Retinal pigment epithelial cell (primary cell): ENCODE data around the gene HSPBP1.

ENCODE experiments used
- DNase-seq: peaks from one replicate; pipeline ENCODE4 v3.0.0-alpha.2; 2010; ENCODE audit warnings: low read depth
- H3K4me3 ChIP-seq: 2 replicates; pipeline ENCODE4 v1.5.1; 2011; ENCODE audit warnings: mild to moderate bottlenecking, low read length, control low read depth, moderate library complexity
- CTCF ChIP-seq: conservative IDR thresholded peaks from 2 replicates; pipeline ENCODE4 v1.5.1; 2011; ENCODE audit warnings: low read depth, low read length, control low read depth, inconsistent platforms

HSPBP1 gene

GRCh38 chr19:55230329-55230728 lies 49.6 kb downstream of the HSPBP1 start:
- H3K4me3 ChIP-seq: no peak overlapping the region
- no peak for TF ChIP-seq CTCF
- no peak for DNase-seq

- H3K4me3 ChIP-seq: no peak overlapping the region
- TF ChIP-seq CTCF: no peak
- no peak for DNase-seq
Observed at GRCh38 chr19:55229789-55230182, 50.1 kb downstream of the HSPBP1 start.

GRCh38 chr19:55229145-55229788 lies 50.6 kb downstream of the HSPBP1 start:
- H3K4me3 ChIP-seq: no peak overlapping the region
- DNase-seq: no peak
- TF ChIP-seq CTCF: no peak

GRCh38 chr19:55228403-55229031 lies 51.4 kb downstream of the HSPBP1 start, which contains the start of gene TMEM86B:
TMEM86B (minus strand) TSS chr19:55228763; CDS start chr19:55228741, 22 bp downstream.
- H3K4me3 ChIP-seq: no peak within 1 kb of the TSS
- DNase-seq: no peak
- no peak for TF ChIP-seq CTCF

- H3K4me3 ChIP-seq: no peak overlapping the region
- no peak for DNase-seq
- TF ChIP-seq CTCF: no peak
Observed at GRCh38 chr19:55228015-55228391, 51.9 kb downstream of the HSPBP1 start.

GRCh38 chr19:55227241-55228014 lies 52.5 kb downstream of the HSPBP1 start:
- H3K4me3 ChIP-seq: no peak overlapping the region
- no peak for TF ChIP-seq CTCF

More at GRCh38 chr19:55227241-55228014, 52.5 kb downstream of the HSPBP1 start:
- DNase-seq: no peak
